Activated T-cell treated with anti-CD3 and anti-CD28 coated beads for 24 hours (primary cell): ENCODE measurements around the gene CACNA1C.

Experiments used
- DNase-seq: peaks from one replicate; pipeline ENCODE4 v3.0.0-alpha.2; 2020; ENCODE audit warnings: low read depth

The CACNA1C gene

GRCh38 chr12:2456122-2456812 lies 403.5 kb downstream of the CACNA1C start:
- DNase-seq, result no peak

- DNase-seq, result no peak
Measured at GRCh38 chr12:2456813-2457186, 404.0 kb downstream of the CACNA1C start.

GRCh38 chr12:2457215-2457932 lies 404.6 kb downstream of the CACNA1C start:
- no peak for DNase-seq

- DNase-seq, result no peak
Measured at GRCh38 chr12:2457933-2458414, 405.2 kb downstream of the CACNA1C start.

- no peak for DNase-seq
Measured at GRCh38 chr12:2460051-2460670, 407.4 kb downstream of the CACNA1C start.

GRCh38 chr12:2461046-2461445 lies 408.3 kb downstream of the CACNA1C start:
- DNase-seq, result no peak

GRCh38 chr12:2461645-2462044 lies 408.9 kb downstream of the CACNA1C start:
- no peak for DNase-seq

- DNase-seq, result no peak
Measured at GRCh38 chr12:2462087-2462486, 409.3 kb downstream of the CACNA1C start.

GRCh38 chr12:2463719-2464118 lies 410.9 kb downstream of the CACNA1C start:
- no peak for DNase-seq

GRCh38 chr12:2465681-2466080 lies 412.9 kb downstream of the CACNA1C start:
- DNase-seq, result no peak

GRCh38 chr12:2466211-2466610 lies 413.4 kb downstream of the CACNA1C start:
- DNase-seq, result no peak

GRCh38 chr12:2467447-2468195 lies 414.8 kb downstream of the CACNA1C start:
- DNase-seq, result no peak

GRCh38 chr12:2475984-2476383 lies 423.2 kb downstream of the CACNA1C start:
- DNase-seq, result no peak

- DNase-seq, result no peak
Measured at GRCh38 chr12:2477009-2477766, 424.4 kb downstream of the CACNA1C start.

- DNase-seq, result no peak
Measured at GRCh38 chr12:2479851-2480535, 427.2 kb downstream of the CACNA1C start.

- DNase-seq, result no peak
Measured at GRCh38 chr12:2481346-2481745, 428.6 kb downstream of the CACNA1C start.

GRCh38 chr12:2481951-2482350 lies 429.2 kb downstream of the CACNA1C start:
- no peak for DNase-seq

- no peak for DNase-seq
Measured at GRCh38 chr12:2482938-2483660, 430.3 kb downstream of the CACNA1C start.

GRCh38 chr12:2483713-2484112 lies 430.9 kb downstream of the CACNA1C start:
- DNase-seq, result no peak

- DNase-seq, result no peak
Measured at GRCh38 chr12:2484141-2484776, 431.5 kb downstream of the CACNA1C start.
